Omental fat pad (tissue), 4 donors: ENCODE measurements around the gene CD53. TPM values are rescaled to one million over a fixed set of nuclear protein-coding genes. Genes with fewer than 3 reads are reported as not detected.

Experiments used
- ATAC-seq: fragments of 150-250 bp; one replicate; pipeline ENCODE4 v1.9.1; 2016; ENCODE audit warnings: mild to moderate bottlenecking, moderate library complexity; ENCODE audit not compliant: low FRiP score
- DNase-seq: peaks from one replicate; pipeline ENCODE4 v3.0.0-alpha.2; 2019; ENCODE audit warnings: low spot score
- total RNA-seq, 4 donors: library from RNA; depleted of rRNA; stranded (reverse); fragments of >200 nt; gene quantifications; one replicate each; pipeline ENCODE4 v1.1.0, GENCODE V29; 2016
- TF ChIP-seq, protein P1 (sequence below), 3 donors: fragments of 450-650 bp; IDR thresholded peaks; one replicate each; pipeline ENCODE4 v1.5.1; 2016 to 2017; ENCODE audit warnings: antibody characterized with exemption in 3 of 3, mild to moderate bottlenecking in 3 of 3, moderate library complexity in 2 of 3

The CD53 gene
- total RNA-seq, 4 donors from 2014 or later, result 58.8 to 204 (median 95.3) TPM

DNA sequence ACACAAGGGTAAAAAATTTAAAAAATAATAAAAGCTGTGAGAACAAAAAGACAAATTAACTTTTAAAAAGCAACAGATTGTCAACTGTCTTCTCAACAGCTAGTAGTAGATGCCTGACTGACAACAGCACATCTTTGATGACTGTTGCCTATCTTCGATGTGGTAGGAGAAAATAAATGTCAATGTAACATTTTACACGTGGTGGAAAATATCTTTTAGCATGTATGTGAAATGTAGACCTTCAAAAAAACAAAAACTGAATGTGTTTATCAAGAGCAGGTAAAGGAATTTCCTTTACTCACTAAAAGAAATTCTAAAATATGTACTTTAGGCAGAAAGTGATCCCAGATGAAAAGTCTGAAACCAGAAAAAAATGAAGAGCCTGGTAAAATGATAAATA, 42.9 kb downstream of the CD53 start:
- DNase-seq (no peak), ATAC-seq (no peak)
- TF ChIP-seq, protein P1, sequence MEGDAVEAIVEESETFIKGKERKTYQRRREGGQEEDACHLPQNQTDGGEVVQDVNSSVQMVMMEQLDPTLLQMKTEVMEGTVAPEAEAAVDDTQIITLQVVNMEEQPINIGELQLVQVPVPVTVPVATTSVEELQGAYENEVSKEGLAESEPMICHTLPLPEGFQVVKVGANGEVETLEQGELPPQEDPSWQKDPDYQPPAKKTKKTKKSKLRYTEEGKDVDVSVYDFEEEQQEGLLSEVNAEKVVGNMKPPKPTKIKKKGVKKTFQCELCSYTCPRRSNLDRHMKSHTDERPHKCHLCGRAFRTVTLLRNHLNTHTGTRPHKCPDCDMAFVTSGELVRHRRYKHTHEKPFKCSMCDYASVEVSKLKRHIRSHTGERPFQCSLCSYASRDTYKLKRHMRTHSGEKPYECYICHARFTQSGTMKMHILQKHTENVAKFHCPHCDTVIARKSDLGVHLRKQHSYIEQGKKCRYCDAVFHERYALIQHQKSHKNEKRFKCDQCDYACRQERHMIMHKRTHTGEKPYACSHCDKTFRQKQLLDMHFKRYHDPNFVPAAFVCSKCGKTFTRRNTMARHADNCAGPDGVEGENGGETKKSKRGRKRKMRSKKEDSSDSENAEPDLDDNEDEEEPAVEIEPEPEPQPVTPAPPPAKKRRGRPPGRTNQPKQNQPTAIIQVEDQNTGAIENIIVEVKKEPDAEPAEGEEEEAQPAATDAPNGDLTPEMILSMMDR (IDR thresholded peaks at IDR 0.05), result no peak

DNA sequence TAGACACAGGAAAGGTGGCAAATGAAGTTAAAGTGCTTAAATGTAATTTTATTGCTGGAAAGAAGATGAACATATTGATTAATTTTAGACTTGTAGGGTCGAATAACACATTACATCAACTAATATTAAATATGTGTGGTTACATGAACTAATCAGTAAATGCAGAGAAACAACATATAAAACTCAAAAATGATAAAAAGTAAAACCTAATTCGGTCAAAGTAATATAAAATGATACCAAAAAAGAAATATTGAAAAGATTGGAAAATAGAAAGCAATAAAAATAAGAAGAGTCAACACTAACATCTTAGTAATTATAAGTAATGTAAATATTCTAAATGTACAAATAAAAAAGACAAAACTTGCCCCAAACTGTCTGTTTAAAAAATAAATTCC, 43.3 kb downstream of the CD53 start:
- no peak for ATAC-seq
- DNase-seq, result no peak
- TF ChIP-seq, protein P1 (IDR thresholded peaks at IDR 0.05), result no peak

DNA sequence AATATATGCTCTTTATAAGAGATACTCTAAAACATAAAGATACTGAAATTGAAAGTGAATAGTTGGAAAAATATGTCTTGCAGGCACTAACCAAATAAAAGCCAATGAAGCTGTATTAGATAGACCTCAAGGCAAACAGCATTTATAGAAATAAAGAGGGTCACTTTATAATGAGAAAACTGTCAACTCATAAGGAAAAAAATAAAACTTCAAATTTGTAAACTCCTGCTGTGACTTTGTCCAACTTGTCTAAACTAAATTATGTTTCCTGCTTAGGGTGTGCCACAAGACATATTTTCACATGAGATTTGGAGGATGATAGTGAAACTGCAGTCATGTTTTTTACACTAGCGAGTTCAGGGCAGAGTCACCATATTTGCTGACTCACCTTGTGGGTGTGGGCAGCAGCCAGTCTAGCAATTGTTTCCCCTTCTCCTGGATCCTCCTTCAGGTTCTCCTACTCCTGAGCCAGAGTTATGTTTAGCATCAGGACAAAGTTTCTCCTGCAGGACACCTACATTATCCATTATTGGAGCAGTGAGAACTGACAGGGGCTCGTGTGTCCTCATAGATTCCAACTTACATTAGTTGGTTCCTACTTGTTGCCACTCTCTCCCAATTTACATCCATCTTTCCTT, 43.8 kb downstream of the CD53 start:
- TF ChIP-seq, protein P1 (IDR thresholded peaks at IDR 0.05), result no peak
- DNase-seq (no peak), ATAC-seq (no peak)

DNA sequence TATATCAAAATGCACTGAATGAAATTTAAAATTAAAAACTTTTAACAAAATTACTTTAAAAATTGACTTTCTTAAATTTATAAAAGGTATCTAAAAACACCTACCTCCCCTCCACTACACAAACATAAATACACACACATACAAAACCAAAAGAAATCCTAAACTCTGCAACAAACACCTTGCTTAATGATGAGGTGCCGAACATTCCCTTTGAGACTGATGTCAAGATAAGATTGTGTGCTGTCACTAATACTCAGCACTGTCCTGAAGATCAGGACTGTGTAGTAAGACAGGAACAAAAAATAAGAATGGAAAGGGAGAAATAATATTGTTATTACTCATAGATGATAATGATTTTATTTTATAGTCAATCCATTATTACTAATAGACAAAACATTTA, 45.1 kb downstream of the CD53 start:
- no peak for ATAC-seq
- no peak for DNase-seq
- TF ChIP-seq, protein P1 (IDR thresholded peaks at IDR 0.05), result no peak

DNA sequence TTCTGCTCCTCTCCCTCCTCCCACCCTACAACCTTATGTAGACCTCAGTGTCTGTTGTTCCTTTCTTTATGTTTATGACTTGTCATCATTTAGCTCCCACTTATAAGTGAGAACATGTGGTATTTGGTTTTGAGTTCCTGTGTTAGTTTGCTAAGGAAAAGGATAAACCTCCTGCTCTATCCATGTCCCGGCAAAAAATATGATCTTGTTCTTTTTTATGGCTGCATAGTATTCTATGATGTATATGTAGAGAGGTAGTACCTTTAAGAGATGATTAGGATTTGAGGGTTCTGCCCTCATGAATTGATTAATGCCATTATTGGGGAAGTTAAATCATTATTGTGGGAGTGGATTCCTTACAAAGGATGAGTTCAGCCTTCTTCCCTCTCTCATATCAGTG, 49.0 kb downstream of the CD53 start:
- TF ChIP-seq, protein P1 (IDR thresholded peaks at IDR 0.05), result no peak
- DNase-seq (no peak), ATAC-seq (no peak)

DNA sequence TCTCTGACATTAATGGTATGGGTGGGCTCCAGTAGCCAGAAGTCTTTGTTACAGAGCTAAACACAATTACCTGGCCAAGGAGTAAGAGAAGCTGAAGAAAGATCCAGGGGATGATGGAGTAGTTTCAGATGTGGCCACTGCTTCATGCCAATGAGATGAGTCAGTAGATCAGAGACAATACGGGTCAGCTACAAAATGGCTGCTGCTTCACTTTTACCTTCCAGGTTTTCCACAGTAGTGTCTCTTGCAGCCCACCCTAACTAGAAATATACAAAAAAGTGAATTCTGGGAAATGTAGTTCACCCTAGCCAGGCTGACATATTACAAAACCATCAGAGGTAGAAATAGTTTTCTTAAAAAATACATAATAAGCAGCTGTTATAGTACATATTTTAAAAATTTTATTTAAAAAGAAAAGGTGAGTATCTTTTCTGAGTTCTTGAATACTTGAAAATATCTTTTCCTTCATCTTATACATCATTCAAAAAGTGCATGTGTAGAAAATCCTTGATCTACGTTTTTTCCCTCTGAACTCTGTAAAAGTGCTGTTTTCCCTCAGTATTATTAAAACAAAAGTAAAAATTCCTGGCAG, 54.6 kb downstream of the CD53 start:
- ATAC-seq, result no peak
- TF ChIP-seq, protein P1 (IDR thresholded peaks at IDR 0.05), result no peak
- DNase-seq, result no peak

DNA sequence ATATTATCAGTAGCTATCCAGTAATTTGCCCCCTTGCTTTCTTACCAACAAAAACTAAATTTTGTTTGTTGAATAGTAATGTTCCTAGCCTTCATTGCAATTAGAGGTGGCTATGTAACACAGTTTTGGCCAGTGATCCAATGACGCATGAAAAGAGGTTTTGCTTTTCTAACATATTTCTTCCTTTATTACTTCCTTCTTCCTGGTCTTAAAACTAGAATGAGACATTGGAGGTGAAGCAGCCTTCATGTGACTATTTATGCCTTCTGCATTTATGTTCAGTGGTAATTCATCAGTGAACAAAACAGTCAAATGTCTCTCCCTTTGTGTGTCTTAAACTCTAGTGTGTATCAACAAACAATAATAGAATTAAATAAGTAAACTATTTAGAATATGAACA, 55.2 kb downstream of the CD53 start:
- DNase-seq (no peak), ATAC-seq (no peak)
- TF ChIP-seq, protein P1 (IDR thresholded peaks at IDR 0.05), result no peak
